NCI-H2227 (cell line): Measurements from ENCODE around the gene RBM19.
"Not testable (repeated sequence)": the region's sequence is repeated elsewhere in the genome, so short reads cannot be mapped to it uniquely, and the experiment has no call there.

Experiments used
- DNase-seq: peaks from one replicate; lab custom pipeline; 2025; ENCODE audit not compliant: unreplicated experiment; lab: John Stamatoyannopoulos, UW

RBM19 gene

GRCh38 chr12:113965951-113966797 lies at the start of gene RBM19:
Gene RBM19, minus strand, starts transcription at chr12:113966325. Its CDS starts 98 bp downstream, at chr12:113966227.
- DNase-seq, result peak; percentile 99

GRCh38 chr12:114015851-114016250 lies 49.7 kb upstream of the RBM19 start:
- no peak for DNase-seq

- no peak for DNase-seq
These were observed 47.6 kb upstream of the RBM19 start for GRCh38 chr12:114013575-114014345.

GRCh38 chr12:114012744-114013431 lies 46.8 kb upstream of the RBM19 start:
- no peak for DNase-seq

- no peak for DNase-seq
These were observed 45.6 kb upstream of the RBM19 start for GRCh38 chr12:114011711-114012110.

- DNase-seq, result no peak
These were observed 40.6 kb upstream of the RBM19 start for GRCh38 chr12:114006482-114007425.

- no peak for DNase-seq
These were observed 38.3 kb upstream of the RBM19 start for GRCh38 chr12:114004402-114004801.

GRCh38 chr12:114003286-114003685 lies 37.2 kb upstream of the RBM19 start:
- no peak for DNase-seq

GRCh38 chr12:114001511-114002340 lies 35.6 kb upstream of the RBM19 start:
- no peak for DNase-seq

- DNase-seq, result no peak
These were observed 34.7 kb upstream of the RBM19 start for GRCh38 chr12:114000861-114001260.

- DNase-seq, result not testable (repeated sequence)
These were observed 34.1 kb upstream of the RBM19 start for GRCh38 chr12:114000261-114000660.

- no peak for DNase-seq
These were observed 31.2 kb upstream of the RBM19 start for GRCh38 chr12:113997365-113997764.

- DNase-seq, result no peak
These were observed 29.9 kb upstream of the RBM19 start for GRCh38 chr12:113996026-113996425.

GRCh38 chr12:113994051-113994450 lies 27.9 kb upstream of the RBM19 start:
- no peak for DNase-seq

- DNase-seq, result not testable (repeated sequence)
These were observed 26.6 kb upstream of the RBM19 start for GRCh38 chr12:113992751-113993150.

- DNase-seq, result no peak
These were observed 25.3 kb upstream of the RBM19 start for GRCh38 chr12:113991224-113992044.

GRCh38 chr12:113990250-113991223 lies 24.4 kb upstream of the RBM19 start:
- no peak for DNase-seq
